GF-D8 (cell line): ENCODE data around the gene GHDC.
"Not testable (repeated sequence)": the region's sequence is repeated elsewhere in the genome, so short reads cannot be mapped to it uniquely, and the experiment has no call there.

Experiments
- DNase-seq: peaks from one replicate; lab custom pipeline; 2025; lab: John Stamatoyannopoulos, UW

The GHDC gene

GRCh38 chr17:42203354-42203753 lies 9.1 kb upstream of the GHDC start:
- DNase-seq: no peak

GRCh38 chr17:42202696-42203095 lies 8.4 kb upstream of the GHDC start:
- DNase-seq: no peak

- DNase-seq: no peak
These were observed 7.9 kb upstream of the GHDC start for GRCh38 chr17:42202159-42202558.

GRCh38 chr17:42201458-42201772 lies 7.1 kb upstream of the GHDC start:
- no peak for DNase-seq

DNA sequence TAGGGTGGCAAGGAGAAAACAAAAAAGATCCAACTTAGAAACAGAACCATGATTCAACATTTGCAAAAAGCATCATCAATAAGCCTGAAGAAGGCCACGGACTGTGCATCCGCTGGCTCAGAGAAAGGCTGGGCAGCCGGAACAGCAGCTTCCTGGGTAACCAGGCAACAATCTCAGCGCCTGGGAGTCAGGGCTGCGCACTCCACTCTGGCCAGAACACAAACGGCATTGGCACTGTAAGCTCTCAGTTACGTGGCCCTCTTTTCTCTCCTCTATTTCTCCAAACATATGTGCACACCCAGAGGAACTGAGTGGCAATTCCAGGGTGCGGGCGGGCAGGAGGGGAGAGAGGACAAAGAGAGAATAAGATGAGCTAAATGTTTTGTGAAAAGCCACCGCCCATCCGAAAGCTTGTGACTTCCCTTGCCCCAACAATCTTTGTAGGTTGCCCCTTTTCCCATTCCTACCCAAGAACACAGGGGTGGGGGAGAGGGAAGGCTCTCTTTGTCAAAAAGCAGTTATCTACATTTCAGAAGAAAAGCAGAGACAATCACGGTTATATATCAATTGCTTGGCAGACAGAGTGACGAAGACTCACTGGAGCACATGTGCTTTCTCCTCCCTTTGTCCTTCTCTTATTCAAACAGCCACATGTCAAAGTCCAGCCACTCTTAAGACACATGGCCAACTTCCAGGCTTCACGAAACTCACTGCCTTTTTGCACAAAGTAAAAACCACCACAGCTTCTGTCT lies 6.6 kb upstream of the GHDC start:
- no peak for DNase-seq

GRCh38 chr17:42199416-42200011 lies 5.2 kb upstream of the GHDC start:
- DNase-seq: no peak

DNA sequence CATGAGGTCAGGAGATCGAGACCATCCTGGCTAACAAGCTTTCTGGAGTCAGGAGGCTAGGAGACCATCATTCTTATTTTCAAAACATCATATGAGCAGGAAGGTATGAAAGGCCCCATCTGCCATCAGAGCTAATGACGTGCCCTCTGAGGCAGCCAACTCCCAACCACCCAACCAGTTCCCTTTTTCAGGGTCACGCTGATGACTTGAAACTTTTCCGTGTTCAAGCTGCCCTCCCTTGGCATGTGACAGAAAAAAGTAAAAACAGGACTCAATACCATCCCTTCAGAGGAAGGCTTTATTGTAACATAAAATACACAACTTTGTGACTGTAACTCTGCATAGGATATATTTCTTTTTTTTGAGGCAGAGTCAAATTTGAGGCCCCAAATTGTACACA lies 4.6 kb upstream of the GHDC start:
- DNase-seq: peak; percentile 42

DNA sequence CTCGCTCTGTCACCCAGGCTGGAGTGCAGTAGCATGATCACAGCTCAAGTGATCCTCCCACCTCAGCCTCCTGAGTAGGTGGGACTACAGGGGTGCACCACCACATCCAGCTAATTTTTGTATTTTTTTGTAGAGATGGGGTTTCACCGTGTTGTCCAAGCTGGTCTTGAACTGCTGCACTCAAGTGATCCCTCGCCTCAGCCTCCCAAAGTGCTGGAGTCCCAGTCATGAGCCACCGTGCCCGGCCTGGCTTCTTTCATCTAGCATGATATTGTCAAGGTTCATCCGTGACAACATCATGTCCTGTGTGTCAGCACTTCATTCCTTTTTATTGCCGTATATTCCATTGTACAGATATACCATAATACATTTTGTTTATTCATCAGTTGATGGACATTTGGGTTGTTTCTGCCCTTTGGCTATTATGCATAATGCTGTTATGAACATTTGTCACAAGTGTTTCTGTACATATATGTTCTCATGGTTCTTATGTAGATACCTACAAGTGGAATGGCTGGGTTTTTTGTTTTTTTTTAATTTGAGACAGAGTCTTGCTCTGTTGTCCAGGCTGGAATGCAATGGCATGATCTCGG lies 3.4 kb upstream of the GHDC start:
- no peak for DNase-seq

- DNase-seq: no peak
These were observed 902 bp downstream of the GHDC start for GRCh38 chr17:42193216-42193968.

DNA sequence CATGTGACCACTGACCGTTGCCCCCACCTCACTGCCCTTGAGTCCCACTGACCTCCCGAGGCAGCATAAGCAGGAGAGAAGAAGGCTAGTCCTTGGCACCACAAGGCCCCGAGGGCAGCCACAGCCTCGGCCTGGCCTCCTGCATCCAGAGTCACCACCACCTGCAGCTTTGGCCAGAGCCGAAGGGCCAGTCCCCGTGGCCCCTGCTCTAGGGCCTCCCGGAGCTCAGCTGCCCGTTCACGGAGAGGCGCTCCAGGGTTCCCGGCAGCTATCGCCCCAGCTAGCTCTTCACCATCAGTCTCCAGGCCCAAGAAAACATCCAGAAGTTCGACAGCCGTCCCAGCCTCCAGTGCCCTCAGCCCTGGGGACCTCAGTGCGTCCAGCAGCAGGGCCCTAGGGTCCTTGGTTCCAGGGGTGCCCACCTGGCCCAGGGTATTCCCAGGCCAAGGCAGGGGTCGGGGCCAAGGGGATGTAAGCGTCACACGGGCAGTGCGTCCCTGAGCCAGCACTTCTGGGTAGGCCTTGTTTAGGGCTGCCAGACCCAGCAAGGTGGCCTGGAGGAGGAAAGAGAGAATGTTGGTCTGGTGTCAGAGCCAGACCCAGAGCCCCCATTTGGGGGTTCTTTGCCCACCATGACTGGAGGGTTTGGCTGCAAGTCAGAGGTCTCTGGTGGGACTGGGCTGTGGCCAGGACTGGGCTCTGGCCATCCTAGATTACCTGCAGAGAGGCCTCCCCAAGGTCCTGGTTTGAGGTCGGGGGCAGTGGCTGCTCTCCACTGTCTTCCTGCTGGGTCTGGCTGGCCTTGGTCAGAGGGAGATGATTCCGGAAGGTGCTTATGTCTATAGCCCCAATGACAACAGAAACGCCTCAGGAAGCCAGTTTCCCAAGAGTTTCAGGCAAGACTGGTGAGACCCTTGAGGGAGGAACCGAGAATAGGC lies 1.8 kb downstream of the GHDC start:
- no peak for DNase-seq

GRCh38 chr17:42191275-42191608 lies 3.1 kb downstream of the GHDC start:
- DNase-seq: no peak

DNA sequence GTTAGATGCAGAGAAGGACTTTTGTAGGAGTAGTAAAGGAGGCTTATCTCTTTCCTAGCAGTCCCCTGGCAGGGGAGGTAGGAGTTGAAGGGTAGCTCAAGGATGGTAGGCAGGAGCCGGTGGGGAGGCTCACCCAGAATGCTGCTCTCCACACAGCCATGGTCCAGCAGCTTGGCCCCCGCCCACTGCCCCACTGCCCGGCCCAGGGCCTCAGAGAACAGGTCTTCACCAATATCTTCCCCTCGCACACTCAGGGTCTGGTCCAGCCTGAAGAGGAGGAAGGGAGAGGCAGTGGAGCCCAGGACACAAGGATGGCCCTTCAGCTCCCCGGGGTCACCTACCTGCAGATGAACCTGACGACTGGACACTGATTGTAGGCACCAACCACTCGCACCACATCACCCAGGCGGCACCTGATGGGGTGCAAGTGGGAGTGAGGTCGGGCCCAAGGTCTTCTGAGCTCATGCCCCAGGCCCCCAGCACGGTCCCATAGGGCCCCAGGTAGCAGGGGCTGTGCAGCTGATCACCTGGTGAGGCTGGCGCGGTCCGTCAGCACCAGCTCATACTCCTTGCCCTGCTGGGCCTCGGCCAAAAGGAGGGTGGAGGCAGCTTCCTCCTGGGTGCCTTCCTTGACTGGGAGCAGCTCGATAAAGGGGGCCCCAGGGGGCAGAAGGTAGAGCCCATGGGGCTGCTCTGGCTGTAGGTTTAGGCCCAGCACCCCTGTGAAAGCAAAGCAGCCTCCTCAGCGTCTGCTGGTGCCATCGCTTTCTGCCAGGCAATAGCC lies 3.6 kb downstream of the GHDC start:
- no peak for DNase-seq

DNA sequence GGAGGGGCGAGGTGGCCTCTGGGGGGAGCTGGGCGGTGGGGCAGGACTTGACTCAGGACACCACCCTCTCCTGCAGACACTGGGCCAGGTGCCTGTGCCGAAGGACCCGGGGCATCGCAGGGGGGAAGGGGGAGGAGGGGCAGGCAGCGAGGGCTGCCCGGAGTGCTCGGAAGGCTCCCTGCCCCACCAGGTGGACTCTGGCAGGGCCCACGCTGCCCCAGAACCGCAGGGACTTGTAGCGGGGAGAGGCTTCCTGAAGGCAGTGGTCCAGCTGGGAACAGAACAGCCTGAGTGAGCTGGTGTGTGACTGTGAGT lies 4.7 kb downstream of the GHDC start:
- no peak for DNase-seq

- peak; percentile 95 for DNase-seq
These were observed 5.3 kb downstream of the GHDC start for GRCh38 chr17:42188749-42189650.

DNA sequence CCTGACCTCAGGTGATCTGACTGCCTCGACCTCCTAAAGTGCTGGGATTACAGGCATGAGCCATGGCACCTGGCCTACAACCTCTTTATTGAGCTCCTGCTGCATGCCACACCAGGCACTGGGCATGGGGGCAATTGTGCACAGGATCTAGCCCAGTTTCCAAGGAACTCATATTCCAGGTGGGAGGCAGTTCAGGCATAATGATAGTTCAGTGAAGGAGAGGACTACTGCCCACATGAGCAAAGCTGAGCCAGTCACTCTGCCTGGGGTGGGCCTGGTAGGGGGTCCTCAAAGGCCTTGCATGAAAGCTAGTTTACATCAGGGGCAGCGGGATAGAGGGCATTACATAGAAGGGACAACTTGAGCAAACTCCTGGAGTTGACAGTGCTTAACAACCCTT lies 6.5 kb downstream of the GHDC start:
- no peak for DNase-seq

- DNase-seq: not testable (repeated sequence)
These were observed 8.1 kb downstream of the GHDC start for GRCh38 chr17:42186191-42186590.

- DNase-seq: no peak
These were observed 8.7 kb downstream of the GHDC start for GRCh38 chr17:42185621-42185930.

DNA sequence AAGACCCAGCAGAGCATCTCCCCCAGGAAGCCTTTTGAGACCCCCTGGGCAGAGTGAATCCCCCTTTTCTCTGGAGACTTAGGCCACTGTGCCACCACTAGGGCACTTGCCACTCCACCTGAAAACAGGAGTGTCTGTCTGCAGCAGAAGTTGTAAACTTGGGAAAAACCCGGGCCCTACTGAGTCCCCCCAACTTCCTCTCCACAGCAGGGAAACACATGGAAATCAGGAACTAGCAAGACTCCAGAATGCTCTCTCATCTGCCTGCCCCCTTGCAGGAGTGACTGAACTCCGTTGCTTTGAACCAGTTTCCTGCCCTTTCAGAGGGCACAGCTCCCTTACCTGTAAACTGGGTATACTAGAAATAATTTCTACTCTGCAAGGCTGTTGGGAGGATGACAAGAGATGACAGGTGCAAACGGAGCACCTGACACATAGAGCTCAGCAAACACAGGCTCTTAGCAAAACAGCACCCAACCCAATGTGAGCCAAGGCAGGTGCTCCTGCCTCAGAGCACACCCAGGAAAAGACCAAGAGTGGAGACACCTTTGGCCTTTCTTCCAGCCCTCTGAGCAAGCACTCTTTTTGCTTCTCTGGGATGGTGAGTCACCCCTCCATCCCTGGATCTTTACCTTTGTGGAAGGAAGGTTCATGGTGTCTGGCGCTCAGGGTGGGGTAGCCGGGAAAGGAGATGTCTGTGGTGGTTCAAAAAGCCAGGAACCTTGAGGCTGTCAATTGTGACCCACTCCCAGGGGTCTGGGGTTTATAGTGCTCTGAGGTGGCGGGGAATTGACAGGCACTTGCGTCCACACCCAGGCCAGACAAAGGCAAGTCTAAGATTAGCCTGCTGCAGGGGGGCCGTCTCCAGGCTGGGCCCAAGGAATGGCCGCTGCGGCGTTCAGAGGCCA lies 9.3 kb downstream of the GHDC start, which contains the start of gene HCRT:
TSS of gene HCRT (minus strand) at position 740 of the 908 bp plus-strand sequence. CDS start at position 653, 87 bp downstream.
- DNase-seq: peak; percentile 22
